Liver (tissue), 9 donors: Measurements from ENCODE around the gene ALDH9A1. TPM values are rescaled to one million over a fixed set of nuclear protein-coding genes. Genes with fewer than 3 reads are reported as not detected.
"Not testable (repeated sequence)": the region's sequence is repeated elsewhere in the genome, so short reads cannot be mapped to it uniquely, and the experiment has no call there.

Experiments used
- DNase-seq: peaks from one replicate; pipeline ENCODE4 v3.0.0-alpha.2; 2017; ENCODE audit warnings: low spot score
- H3K27ac ChIP-seq, 2 donors: one replicate each; pipeline ENCODE4 v1.7.0; 2013; ENCODE audit warnings: inconsistent platforms in 2 of 2, low read length in 2 of 2, control low read depth in 1 of 2, low read depth in 1 of 2, mild to moderate bottlenecking in 1 of 2
- H3K27me3 ChIP-seq, 4 donors: one replicate each; pipeline versions ENCODE4 v1.6.1 to v1.7.0; 2013; ENCODE audit warnings: low read length in 3 of 4, inconsistent platforms in 1 of 4, mild to moderate bottlenecking in 1 of 4, moderate library complexity in 1 of 4; ENCODE audit not compliant: control insufficient read depth in 4 of 4, insufficient read depth in 4 of 4
- H3K36me3 ChIP-seq, 4 donors: one replicate each; pipeline versions ENCODE4 v1.6.1 to v1.7.0; 2013; ENCODE audit warnings: low read length in 3 of 4, mild to moderate bottlenecking in 3 of 4, low read depth in 1 of 4, moderate library complexity in 1 of 4; ENCODE audit not compliant: control insufficient read depth in 4 of 4, insufficient read depth in 3 of 4
- H3K4me1 ChIP-seq, 4 donors: one replicate each; pipeline versions ENCODE4 v1.6.1 to v1.7.0; 2013; ENCODE audit warnings: low read length in 3 of 4, mild to moderate bottlenecking in 3 of 4, moderate library complexity in 1 of 4; ENCODE audit not compliant: control insufficient read depth in 4 of 4, insufficient read depth in 4 of 4
- H3K4me3 ChIP-seq, 3 donors: one replicate each; pipeline versions ENCODE4 v1.6.1 to v1.7.0; 2013; ENCODE audit warnings: low read length in 3 of 3, control low read depth in 1 of 3, low read depth in 1 of 3, mild to moderate bottlenecking in 1 of 3
- H3K9ac ChIP-seq, 2 donors: one replicate each; pipeline ENCODE4 v1.7.0; 2013; ENCODE audit warnings: low read length in 2 of 2, mild to moderate bottlenecking in 2 of 2, moderate library complexity in 2 of 2, control low read depth in 1 of 2, low read depth in 1 of 2
- H3K9me3 ChIP-seq, 4 donors: one replicate each; pipeline versions ENCODE4 v1.6.1 to v1.7.0; 2013; ENCODE audit warnings: low read length in 3 of 4; ENCODE audit not compliant: control insufficient read depth in 4 of 4
- EGR1 ChIP-seq, 2 donors: IDR thresholded peaks; 2 replicates each; pipeline ENCODE4 v1.6.1; 2016 to 2018; ENCODE audit warnings: antibody characterized with exemption in 2 of 2, low read depth in 2 of 2
- FOXA1 ChIP-seq: IDR thresholded peaks from 2 replicates; pipeline ENCODE4 v1.6.1; 2016; ENCODE audit warnings: antibody characterized with exemption
- FOXA2 ChIP-seq: IDR thresholded peaks from 2 replicates; pipeline ENCODE4 v1.6.1; 2016; ENCODE audit warnings: antibody characterized with exemption
- GABPA ChIP-seq, 2 donors: IDR thresholded peaks in 1 of 2; conservative IDR thresholded peaks in 1 of 2; 2 replicates each; pipeline ENCODE4 v1.6.1; 2016; ENCODE audit warnings: antibody characterized with exemption in 2 of 2, mild to moderate bottlenecking in 1 of 2, moderate library complexity in 1 of 2
- HNF4A ChIP-seq, 2 donors: conservative IDR thresholded peaks; 2 replicates each; pipeline ENCODE4 v1.6.1; 2016; ENCODE audit warnings: antibody characterized with exemption in 2 of 2, mild to moderate bottlenecking in 2 of 2
- HNF4G ChIP-seq: IDR thresholded peaks from 2 replicates; pipeline ENCODE4 v1.6.1; 2016; ENCODE audit warnings: antibody characterized with exemption
- NR2F2 ChIP-seq: IDR thresholded peaks from 2 replicates; pipeline ENCODE4 v1.6.1; 2016; ENCODE audit warnings: antibody characterized with exemption
- RXRA ChIP-seq, 2 donors: IDR thresholded peaks; 2 replicates each; pipeline ENCODE4 v1.6.1; 2017 to 2018; ENCODE audit warnings: antibody characterized with exemption in 2 of 2, mild to moderate bottlenecking in 1 of 2
- WGBS: extraction: QIAGEN DNeasy Blood & Tissue Kit; methylation state at CpG from one replicate; pipeline ENCODE4 v1.1.7; 2013; 5-methylcytosine and 5-hydroxymethylcytosine counted together
- polyA plus RNA-seq, 2 donors: library from polyadenylated mRNA; stranded (reverse) in 1 of 2; unstranded in 1 of 2; fragments of 200-250 nt in 1 of 2; fragments of >200 nt in 1 of 2; fragmentation: Nextera tagmentation in 1 of 2; extraction: Ambion mirVana in 1 of 2; gene quantifications; one replicate each; pipeline versions ENCODE4 v1.2.1 to v1.2.3, GENCODE V29; 2013 to 2015
- total RNA-seq, 2 donors: library from RNA; depleted of rRNA; stranded (reverse); fragments of >200 nt; gene quantifications; one replicate each; pipeline ENCODE4 v1.2.3, GENCODE V29; 2014
- TF ChIP-seq, protein P1 (sequence below): IDR thresholded peaks from 2 replicates; pipeline ENCODE4 v1.6.1; 2016; ENCODE audit warnings: antibody characterized with exemption
- TF ChIP-seq, protein P2 (sequence below): IDR thresholded peaks from 2 replicates; pipeline ENCODE4 v1.6.1; 2016; ENCODE audit warnings: antibody characterized with exemption
- TF ChIP-seq, protein P3 (sequence below): fragments of 150-350 bp; IDR thresholded peaks from 2 replicates; pipeline ENCODE4 v1.5.1; 2017; ENCODE audit warnings: improper control_type of control experiment, low read depth, low read length; ENCODE audit not compliant: missing input control
- donor health status: healthy.
- donor health status: healthy.
- donor health status: healthy.
- donor health status: healthy.
- donor health status: healthy.

ALDH9A1 gene
- total and polyA plus RNA-seq, 4 donors: 42.8 to 93.4 (median 79.8) TPM

DNA sequence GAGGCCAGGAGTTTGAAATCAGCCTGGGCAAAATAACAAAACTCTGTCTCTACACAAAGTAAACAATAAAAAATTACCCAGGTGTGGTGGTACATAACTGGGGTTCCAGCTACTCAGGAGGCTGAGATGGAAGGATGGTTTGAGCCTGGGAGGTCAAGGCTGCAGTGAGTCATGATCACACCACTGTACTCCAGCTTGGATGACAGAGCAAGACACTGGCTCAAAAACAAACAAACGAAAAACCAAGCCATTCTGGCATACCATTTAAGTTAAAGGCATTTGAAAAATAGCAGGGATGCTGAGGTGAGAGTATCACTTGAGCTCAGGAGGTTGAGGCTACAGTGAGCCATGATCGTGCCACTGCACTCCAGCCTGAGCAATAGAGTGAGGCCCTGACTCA is 5.3 kb upstream of the ALDH9A1 start:
- H3K4me1 ChIP-seq: peaks cover 0 to 12% (median 7%) of the 10 kb centered on the region in 4 donors
- H3K4me3 ChIP-seq: no peak overlapping the region
- no peaks in the 10 kb centered on the region for H3K27me3 ChIP-seq
- no peak for TF ChIP-seq FOXA2
- TF ChIP-seq, protein P1, sequence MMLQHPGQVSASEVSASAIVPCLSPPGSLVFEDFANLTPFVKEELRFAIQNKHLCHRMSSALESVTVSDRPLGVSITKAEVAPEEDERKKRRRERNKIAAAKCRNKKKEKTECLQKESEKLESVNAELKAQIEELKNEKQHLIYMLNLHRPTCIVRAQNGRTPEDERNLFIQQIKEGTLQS: no peak
- no peak for TF ChIP-seq HNF4G
- no peak overlapping the region for H3K9ac ChIP-seq
- no peak for DNase-seq
- 88% methylated on average over 2 of the region's 2 CpGs for WGBS
- no peaks in the 10 kb centered on the region for H3K9me3 ChIP-seq
- H3K27ac ChIP-seq: no peak overlapping the region
- H3K36me3 ChIP-seq: no peaks in the 10 kb centered on the region

DNA sequence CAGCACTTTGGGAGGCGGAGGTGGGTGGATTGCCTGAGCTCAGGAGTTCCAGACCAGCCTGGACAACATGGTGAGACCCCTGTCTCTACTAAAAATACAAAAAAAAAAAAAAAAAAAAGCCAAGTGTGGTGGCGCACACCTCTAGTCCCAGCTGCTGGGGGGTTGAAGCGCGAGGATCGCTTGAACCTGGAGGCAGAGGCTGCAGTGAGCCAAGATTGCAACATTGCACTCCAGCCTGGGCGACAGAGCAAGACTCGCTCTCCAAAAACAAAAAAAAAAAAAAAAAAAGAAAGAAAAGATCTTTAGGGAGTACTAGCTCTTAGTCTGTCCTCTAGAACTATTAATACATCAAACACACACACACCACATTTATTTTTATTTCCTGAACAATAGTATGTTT is 3.6 kb upstream of the ALDH9A1 start:
- not testable (repeated sequence) for H3K4me3 ChIP-seq, H3K27me3 ChIP-seq, H3K27ac ChIP-seq, H3K9me3 ChIP-seq, H3K36me3 ChIP-seq, H3K9ac ChIP-seq, DNase-seq
- WGBS: 66% methylated on average over 7 of the region's 7 CpGs
- peaks cover 0 to 22% (median 13%) of the 10 kb centered on the region in 4 donors for H3K4me1 ChIP-seq

DNA sequence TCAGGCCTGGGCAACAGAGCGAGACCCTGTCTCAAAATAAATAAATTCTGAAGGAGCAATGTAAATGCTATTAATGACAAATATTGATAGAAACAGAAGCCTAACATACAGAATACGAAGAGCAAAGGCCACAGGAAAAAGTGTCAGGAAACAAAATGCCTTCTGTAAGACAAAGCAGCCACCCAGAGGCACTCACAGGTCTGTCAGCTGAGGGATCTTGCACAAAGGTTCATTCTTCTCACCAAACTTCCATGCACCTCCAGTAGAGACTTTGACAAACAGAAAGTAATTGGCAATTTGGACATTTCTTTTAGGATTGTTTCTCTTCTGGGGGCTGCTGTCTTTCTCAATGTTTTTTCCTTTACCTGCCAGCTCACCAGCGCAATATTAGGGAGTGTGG is 1.2 kb upstream of the ALDH9A1 start:
- DNase-seq: no peak
- WGBS: 92% methylated on average over 3 of the region's 3 CpGs
- H3K27me3 ChIP-seq: no peaks in the 10 kb centered on the region

DNA sequence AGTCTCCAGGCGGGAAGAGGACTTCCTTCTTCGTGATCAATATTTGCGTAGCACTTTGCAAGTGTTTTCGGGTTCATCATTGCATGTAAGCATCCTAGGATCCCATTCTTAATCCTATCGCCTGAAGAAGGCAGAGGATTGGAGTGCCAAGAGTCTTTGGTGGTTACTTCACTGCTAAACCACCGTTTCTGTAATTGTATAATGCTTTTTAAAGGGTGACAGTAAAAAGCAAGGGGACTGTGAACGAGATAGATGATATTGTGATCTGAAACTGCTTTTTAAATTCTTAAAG is 345 bp upstream of the ALDH9A1 start:
- TF ChIP-seq RXRA (IDR thresholded peaks at IDR 0.05) (no peak), FOXA2 (no peak), EGR1 (IDR thresholded peaks at IDR 0.05; ENCODE audit: low read depth in 2 of 2) (no peak), GABPA (IDR thresholded peaks at IDR 0.05 in 1 of 2, conservative IDR thresholded peaks at IDR 0.05 in 1 of 2) (no peak)
- peaks cover 8 to 41% (median 26%) of the 10 kb centered on the region in 4 donors for H3K4me1 ChIP-seq
- WGBS: under 1% methylated on average over 7 of the region's 7 CpGs
- H3K4me3 ChIP-seq: peak overlapping the region; percentile 67 to 89 (median 83)
- no peaks in the 10 kb centered on the region for H3K9me3 ChIP-seq
- no peaks in the 10 kb centered on the region for H3K36me3 ChIP-seq
- no peak for DNase-seq
- peak overlapping the region; percentile 80 to 94 for H3K27ac ChIP-seq
- peak overlapping the region in 1 of 2 donors; percentile 75 for H3K9ac ChIP-seq
- no peaks in the 10 kb centered on the region for H3K27me3 ChIP-seq

More for the DNA sequence above, 1.2 kb upstream of the ALDH9A1 start:
- no peaks in the 10 kb centered on the region for H3K36me3 ChIP-seq
- no peak for TF ChIP-seq HNF4G
- no peak for TF ChIP-seq EGR1 (IDR thresholded peaks at IDR 0.05; ENCODE audit: low read depth in 2 of 2)
- TF ChIP-seq, protein P2, sequence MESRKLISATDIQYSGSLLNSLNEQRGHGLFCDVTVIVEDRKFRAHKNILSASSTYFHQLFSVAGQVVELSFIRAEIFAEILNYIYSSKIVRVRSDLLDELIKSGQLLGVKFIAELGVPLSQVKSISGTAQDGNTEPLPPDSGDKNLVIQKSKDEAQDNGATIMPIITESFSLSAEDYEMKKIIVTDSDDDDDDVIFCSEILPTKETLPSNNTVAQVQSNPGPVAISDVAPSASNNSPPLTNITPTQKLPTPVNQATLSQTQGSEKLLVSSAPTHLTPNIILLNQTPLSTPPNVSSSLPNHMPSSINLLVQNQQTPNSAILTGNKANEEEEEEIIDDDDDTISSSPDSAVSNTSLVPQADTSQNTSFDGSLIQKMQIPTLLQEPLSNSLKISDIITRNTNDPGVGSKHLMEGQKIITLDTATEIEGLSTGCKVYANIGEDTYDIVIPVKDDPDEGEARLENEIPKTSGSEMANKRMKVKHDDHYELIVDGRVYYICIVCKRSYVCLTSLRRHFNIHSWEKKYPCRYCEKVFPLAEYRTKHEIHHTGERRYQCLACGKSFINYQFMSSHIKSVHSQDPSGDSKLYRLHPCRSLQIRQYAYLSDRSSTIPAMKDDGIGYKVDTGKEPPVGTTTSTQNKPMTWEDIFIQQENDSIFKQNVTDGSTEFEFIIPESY: no peak
- TF ChIP-seq NR2F2: no peak
- no peak for TF ChIP-seq FOXA1
- TF ChIP-seq HNF4A (conservative IDR thresholded peaks at IDR 0.05): no peak
- TF ChIP-seq, protein P3, sequence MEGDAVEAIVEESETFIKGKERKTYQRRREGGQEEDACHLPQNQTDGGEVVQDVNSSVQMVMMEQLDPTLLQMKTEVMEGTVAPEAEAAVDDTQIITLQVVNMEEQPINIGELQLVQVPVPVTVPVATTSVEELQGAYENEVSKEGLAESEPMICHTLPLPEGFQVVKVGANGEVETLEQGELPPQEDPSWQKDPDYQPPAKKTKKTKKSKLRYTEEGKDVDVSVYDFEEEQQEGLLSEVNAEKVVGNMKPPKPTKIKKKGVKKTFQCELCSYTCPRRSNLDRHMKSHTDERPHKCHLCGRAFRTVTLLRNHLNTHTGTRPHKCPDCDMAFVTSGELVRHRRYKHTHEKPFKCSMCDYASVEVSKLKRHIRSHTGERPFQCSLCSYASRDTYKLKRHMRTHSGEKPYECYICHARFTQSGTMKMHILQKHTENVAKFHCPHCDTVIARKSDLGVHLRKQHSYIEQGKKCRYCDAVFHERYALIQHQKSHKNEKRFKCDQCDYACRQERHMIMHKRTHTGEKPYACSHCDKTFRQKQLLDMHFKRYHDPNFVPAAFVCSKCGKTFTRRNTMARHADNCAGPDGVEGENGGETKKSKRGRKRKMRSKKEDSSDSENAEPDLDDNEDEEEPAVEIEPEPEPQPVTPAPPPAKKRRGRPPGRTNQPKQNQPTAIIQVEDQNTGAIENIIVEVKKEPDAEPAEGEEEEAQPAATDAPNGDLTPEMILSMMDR: no peak
- no peaks in the 10 kb centered on the region for H3K9me3 ChIP-seq
- peaks cover 7 to 41% (median 26%) of the 10 kb centered on the region in 4 donors for H3K4me1 ChIP-seq
- H3K9ac ChIP-seq: no peak overlapping the region
- H3K4me3 ChIP-seq: no peak overlapping the region
- H3K27ac ChIP-seq: no peak overlapping the region
